PC-3 (cell line): ENCODE results near the gene VCP.

Experiments
- CTCF ChIP-seq: fragments of 300-600 bp; sonication (generic); conservative IDR thresholded peaks from 2 replicates; pipeline ENCODE4 v1.5.1; 2017; ENCODE audit warnings: antibody characterized with exemption, low read depth, mild to moderate bottlenecking, low read length
- EZH2 ChIP-seq: fragments of 300-600 bp; sonication (generic); IDR thresholded peaks from one replicate; pipeline ENCODE4 v1.6.1; 2017; ENCODE audit warnings: antibody characterized with exemption, mild to moderate bottlenecking, low read length; ENCODE audit not compliant: unreplicated experiment
- EZH2phosphoT487 ChIP-seq: fragments of 300-600 bp; sonication (generic); IDR thresholded peaks from 2 replicates; pipeline ENCODE4 v1.6.1; 2018; ENCODE audit warnings: mild to moderate bottlenecking, antibody characterized with exemption, low read length, borderline replicate concordance

- TF ChIP-seq CTCF (no peak), EZH2 (no peak), EZH2phosphoT487 (no peak)
These were observed 13.0 kb downstream of the VCP start for GRCh38 chr9:35059438-35059837.
